Stimulated activated CD8-positive, alpha-beta memory T cell treated with anti-CD3 and anti-CD28 coated beads, Interleukin-2, amount 100 ng/mL, for 1 hour (primary cell): ENCODE data around the gene SNTG2.

ENCODE experiments used
- DNase-seq, 2 donors: peaks; one replicate each; pipeline ENCODE4 v3.0.0-alpha.2; 2020; ENCODE audit warnings: low read depth in 2 of 2

Gene SNTG2

GRCh38 chr2:1277634-1278033 lies 327.0 kb downstream of the SNTG2 start:
- no peak for DNase-seq

GRCh38 chr2:1278125-1278524 lies 327.5 kb downstream of the SNTG2 start:
- DNase-seq: no peak

GRCh38 chr2:1278861-1279260 lies 328.2 kb downstream of the SNTG2 start:
- no peak for DNase-seq

- DNase-seq: no peak
These were observed 331.9 kb downstream of the SNTG2 start for GRCh38 chr2:1282552-1282951.

- no peak for DNase-seq
These were observed 332.6 kb downstream of the SNTG2 start for GRCh38 chr2:1283020-1283801.

GRCh38 chr2:1283871-1284270 lies 333.2 kb downstream of the SNTG2 start:
- DNase-seq: no peak

GRCh38 chr2:1286929-1287328 lies 336.3 kb downstream of the SNTG2 start:
- DNase-seq: no peak

GRCh38 chr2:1287427-1287826 lies 336.8 kb downstream of the SNTG2 start:
- DNase-seq: no peak

- DNase-seq: no peak
These were observed 344.3 kb downstream of the SNTG2 start for GRCh38 chr2:1294900-1295299.

- no peak for DNase-seq
These were observed 345.1 kb downstream of the SNTG2 start for GRCh38 chr2:1295740-1296139.

- no peak for DNase-seq
These were observed 346.9 kb downstream of the SNTG2 start for GRCh38 chr2:1297372-1298159.

- DNase-seq: no peak
These were observed 348.4 kb downstream of the SNTG2 start for GRCh38 chr2:1299043-1299442.

- no peak for DNase-seq
These were observed 349.6 kb downstream of the SNTG2 start for GRCh38 chr2:1300284-1300683.

- no peak for DNase-seq
These were observed 350.4 kb downstream of the SNTG2 start for GRCh38 chr2:1301056-1301455.

GRCh38 chr2:1305342-1306013 lies 354.8 kb downstream of the SNTG2 start:
- DNase-seq: no peak

- DNase-seq: no peak
These were observed 355.5 kb downstream of the SNTG2 start for GRCh38 chr2:1306014-1306686.

GRCh38 chr2:1306687-1307516 lies 356.3 kb downstream of the SNTG2 start:
- no peak for DNase-seq

GRCh38 chr2:1307670-1308069 lies 357.0 kb downstream of the SNTG2 start:
- DNase-seq: no peak

GRCh38 chr2:1308678-1309077 lies 358.0 kb downstream of the SNTG2 start:
- DNase-seq: no peak

- no peak for DNase-seq
These were observed 358.9 kb downstream of the SNTG2 start for GRCh38 chr2:1309507-1309906.

- DNase-seq: no peak
These were observed 359.6 kb downstream of the SNTG2 start for GRCh38 chr2:1310202-1310601.
